ENCODE data around the gene ETS2. TPM values are rescaled to one million over a fixed set of nuclear protein-coding genes. Genes with fewer than 3 reads are reported as not detected.

The ETS2 gene
- total RNA-seq, 2 donors from 2014 or later, result 31.4 to 37.2 TPM

GRCh38 chr21:38800046-38800758 is 5.5 kb upstream of the ETS2 start:
- H3K9me3 ChIP-seq, result no peaks in the 10 kb centered on the region
- no peak overlapping the region for H3K27ac ChIP-seq
- H3K27me3 ChIP-seq, result no peaks in the 10 kb centered on the region
- H3K4me1 ChIP-seq, result peaks cover 0 to 7% of the 10 kb centered on the region in 2 donors
- H3K4me3 ChIP-seq, result no peak overlapping the region
- H3K36me3 ChIP-seq, result no peaks in the 10 kb centered on the region
- TF ChIP-seq CTCF (IDR thresholded peaks at IDR 0.05), result no peak
- DNase-seq (ENCODE audit: low spot score), result no peak

GRCh38 chr21:38800924-38801744 is 4.6 kb upstream of the ETS2 start:
- no peak overlapping the region for H3K27ac ChIP-seq
- no peaks in the 10 kb centered on the region for H3K27me3 ChIP-seq
- peaks cover 0 to 9% of the 10 kb centered on the region in 2 donors for H3K4me1 ChIP-seq
- H3K4me3 ChIP-seq, result no peak overlapping the region
- no peak for TF ChIP-seq CTCF (IDR thresholded peaks at IDR 0.05)
- H3K36me3 ChIP-seq, result no peaks in the 10 kb centered on the region
- H3K9me3 ChIP-seq, result no peaks in the 10 kb centered on the region
- no peak for DNase-seq (ENCODE audit: low spot score)

- Histone ChIP-seq H3K9me3 (no peaks in the 10 kb centered on the region), H3K27ac (no peak overlapping the region), H3K4me3 (no peak overlapping the region), H3K4me1 (peaks cover 0 to 9% of the 10 kb centered on the region in 2 donors), H3K36me3 (no peaks in the 10 kb centered on the region), H3K27me3 (no peaks in the 10 kb centered on the region)
- no peak for TF ChIP-seq CTCF (IDR thresholded peaks at IDR 0.05)
- no peak for DNase-seq (ENCODE audit: low spot score)
Measured at GRCh38 chr21:38802050-38803026, 3.4 kb upstream of the ETS2 start.

GRCh38 chr21:38803075-38803660 is 2.6 kb upstream of the ETS2 start:
- no peak for TF ChIP-seq CTCF (IDR thresholded peaks at IDR 0.05)
- no peaks in the 10 kb centered on the region for H3K9me3 ChIP-seq
- no peak for DNase-seq (ENCODE audit: low spot score)
- H3K4me1 ChIP-seq, result peaks cover 0 to 9% of the 10 kb centered on the region in 2 donors
- H3K4me3 ChIP-seq, result no peak overlapping the region
- H3K27ac ChIP-seq, result no peak overlapping the region
- H3K36me3 ChIP-seq, result no peaks in the 10 kb centered on the region
- no peaks in the 10 kb centered on the region for H3K27me3 ChIP-seq

Data from right atrium auricular region (tissue), 2 donors.